Muscle layer of duodenum (tissue), 2 donors: Measurements from ENCODE around the gene ETV6.
A peak's percentile ranks its signal among the peaks of the same experiment; 100 is the strongest.

Experiments used
- H3K27ac ChIP-seq: one replicate; pipeline ENCODE4 v1.7.0; 2013; ENCODE audit warnings: mild to moderate bottlenecking, low read length
- H3K27me3 ChIP-seq: one replicate; pipeline ENCODE4 v1.7.0; 2013; ENCODE audit warnings: low read depth, mild to moderate bottlenecking, control low read depth, low read length
- H3K36me3 ChIP-seq, 2 donors: one replicate each; pipeline ENCODE4 v1.7.0; 2013; ENCODE audit warnings: low read length in 2 of 2, control low read depth in 1 of 2, mild to moderate bottlenecking in 1 of 2; ENCODE audit not compliant: insufficient read depth in 2 of 2, control insufficient read depth in 1 of 2
- H3K4me1 ChIP-seq, 2 donors: one replicate each; pipeline ENCODE4 v1.7.0; 2013; ENCODE audit warnings: low read length in 2 of 2, mild to moderate bottlenecking in 2 of 2, control low read depth in 1 of 2, moderate library complexity in 1 of 2; ENCODE audit not compliant: insufficient read depth in 2 of 2, control insufficient read depth in 1 of 2
- H3K4me3 ChIP-seq, 2 donors: one replicate each; pipeline ENCODE4 v1.7.0; 2013; ENCODE audit warnings: low read length in 2 of 2, low read depth in 1 of 2, mild to moderate bottlenecking in 1 of 2
- H3K9me3 ChIP-seq, 2 donors: one replicate each; pipeline ENCODE4 v1.7.0; 2013; ENCODE audit warnings: low read length in 2 of 2, control low read depth in 1 of 2, mild to moderate bottlenecking in 1 of 2; ENCODE audit not compliant: control insufficient read depth in 1 of 2
- donor health status: healthy.

Gene ETV6

GRCh38 chr12:11744410-11744801 lies 94.9 kb downstream of the ETV6 start:
- Histone ChIP-seq H3K9me3 (no peaks in the 10 kb centered on the region), H3K27ac (peak overlapping the region; percentile 10), H3K4me3 (no peak overlapping the region), H3K27me3 (no peaks in the 10 kb centered on the region), H3K36me3 (no peaks in the 10 kb centered on the region), H3K4me1 (peaks cover 6 to 45% of the 10 kb centered on the region in 2 donors)

DNA sequence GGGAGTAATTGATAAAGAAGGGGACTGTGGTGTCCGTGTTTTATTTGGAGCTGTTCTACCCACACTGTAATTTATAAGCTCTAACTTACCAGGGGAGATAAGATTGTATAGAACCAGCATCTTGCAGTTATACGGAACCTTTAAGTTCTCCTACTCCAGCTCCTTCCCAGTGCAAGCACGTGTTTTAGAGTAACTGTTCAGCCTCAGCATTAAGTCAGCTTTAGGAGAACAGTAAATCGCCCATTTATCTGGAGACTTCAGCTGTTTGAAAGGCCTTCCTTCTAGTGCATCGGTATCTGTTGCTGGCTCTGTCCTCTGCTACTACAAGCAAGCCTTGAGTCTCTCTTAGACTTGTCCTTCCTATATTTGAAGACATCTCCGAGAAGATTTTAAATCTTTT lies 95.6 kb downstream of the ETV6 start:
- H3K27ac ChIP-seq = no peak overlapping the region
- peaks cover 6 to 45% of the 10 kb centered on the region in 2 donors for H3K4me1 ChIP-seq
- no peaks in the 10 kb centered on the region for H3K9me3 ChIP-seq
- no peaks in the 10 kb centered on the region for H3K36me3 ChIP-seq
- no peaks in the 10 kb centered on the region for H3K27me3 ChIP-seq
- H3K4me3 ChIP-seq = no peak overlapping the region

DNA sequence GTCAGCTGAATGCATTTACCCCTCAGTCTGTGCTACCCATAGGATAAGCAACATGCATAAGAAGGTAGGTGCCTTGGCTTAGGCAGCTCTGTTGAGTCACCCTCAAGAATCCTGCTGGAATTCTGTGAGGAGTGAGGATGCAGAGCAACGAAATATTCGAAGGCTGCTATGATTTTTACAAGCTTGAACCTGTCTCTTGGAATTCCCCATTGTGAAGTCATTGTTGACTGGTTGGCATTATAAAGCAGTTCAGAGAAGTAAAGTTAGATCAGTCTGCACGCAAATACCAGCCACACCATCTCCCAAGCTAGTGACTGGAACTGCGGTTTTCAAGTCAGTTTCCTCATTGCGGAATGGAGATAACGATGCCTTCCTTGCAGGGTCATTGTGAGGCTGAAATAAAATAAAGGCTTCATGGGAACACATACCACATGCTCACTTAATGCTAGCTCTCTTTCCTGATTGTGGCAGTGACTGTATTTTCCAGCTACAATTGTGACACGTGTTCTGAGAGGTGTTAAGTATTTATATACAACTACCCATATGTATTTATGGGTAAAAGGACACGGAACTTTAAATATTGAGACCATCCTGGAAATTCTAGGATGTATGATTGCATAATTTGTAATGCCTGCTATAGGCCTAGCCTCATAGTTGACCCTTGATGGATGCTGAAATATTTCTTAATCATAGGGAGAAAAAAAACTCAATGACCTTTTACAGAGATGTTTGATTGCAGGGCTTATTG lies 96.7 kb downstream of the ETV6 start:
- Histone ChIP-seq H3K27me3 (no peaks in the 10 kb centered on the region), H3K36me3 (no peaks in the 10 kb centered on the region), H3K9me3 (no peaks in the 10 kb centered on the region), H3K4me1 (peaks cover 4 to 45% of the 10 kb centered on the region in 2 donors), H3K27ac (peak overlapping the region; percentile 18), H3K4me3 (no peak overlapping the region)

DNA sequence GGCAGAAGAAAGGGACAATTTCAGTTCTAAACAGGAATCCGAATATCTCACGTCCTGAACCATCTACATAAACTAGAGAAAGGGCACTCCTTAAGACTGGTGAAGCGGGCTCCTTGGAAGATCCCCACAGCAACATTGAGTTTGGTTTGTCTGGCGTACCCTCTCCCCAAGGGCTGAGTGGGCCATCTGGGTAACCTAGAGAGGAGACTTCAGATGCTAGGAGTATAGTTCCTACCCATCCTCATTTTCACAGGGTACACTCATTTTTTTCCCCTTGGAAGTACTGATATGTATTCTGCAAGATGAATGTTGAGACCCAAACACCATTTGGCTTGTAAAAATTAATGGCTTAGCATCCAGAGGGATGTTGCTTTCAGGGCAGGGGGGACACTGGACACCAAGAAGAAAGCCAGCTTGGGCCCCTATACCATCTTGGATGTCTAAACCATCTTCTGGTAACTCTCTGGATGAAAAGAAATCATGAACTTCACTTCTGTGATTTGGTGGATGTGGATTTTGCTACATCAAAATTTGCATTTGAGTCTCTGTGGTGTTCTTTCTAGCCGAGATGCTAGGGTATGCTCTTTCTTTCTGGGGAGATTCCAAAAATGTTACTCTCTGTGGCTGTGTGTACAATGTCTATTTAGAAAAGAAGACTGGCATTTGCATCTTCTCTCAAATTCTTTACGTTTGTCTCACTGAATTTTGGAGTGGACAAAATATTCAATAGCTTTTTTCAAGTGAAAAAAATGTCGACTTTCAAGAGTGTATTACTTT lies 97.7 kb downstream of the ETV6 start:
- Histone ChIP-seq H3K9me3 (no peaks in the 10 kb centered on the region), H3K4me3 (no peak overlapping the region), H3K27me3 (no peaks in the 10 kb centered on the region), H3K27ac (no peak overlapping the region), H3K4me1 (peaks cover 0 to 36% of the 10 kb centered on the region in 2 donors), H3K36me3 (no peaks in the 10 kb centered on the region)

DNA sequence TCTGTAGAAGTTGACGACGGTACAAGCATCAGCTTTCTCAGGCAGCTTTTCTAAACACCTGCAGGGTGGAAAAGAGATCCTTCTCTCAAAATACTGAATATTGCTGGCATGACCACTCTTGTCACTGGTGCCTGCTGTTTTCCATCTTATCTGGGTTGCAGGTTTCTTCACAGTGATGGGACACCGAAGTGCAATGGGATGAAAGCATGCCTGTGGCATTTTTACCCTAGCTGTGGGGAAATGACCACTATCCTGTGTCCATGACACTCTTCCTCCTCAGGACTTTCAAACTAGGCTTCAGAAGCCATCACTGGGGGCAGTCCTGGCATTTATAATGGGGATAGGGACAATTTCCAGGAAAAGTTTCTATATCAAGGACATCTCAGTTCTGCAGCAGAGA lies 98.5 kb downstream of the ETV6 start:
- Histone ChIP-seq H3K27me3 (no peaks in the 10 kb centered on the region), H3K4me1 (peaks cover 1 to 38% of the 10 kb centered on the region in 2 donors), H3K9me3 (no peaks in the 10 kb centered on the region), H3K36me3 (no peaks in the 10 kb centered on the region), H3K4me3 (no peak overlapping the region), H3K27ac (no peak overlapping the region)

DNA sequence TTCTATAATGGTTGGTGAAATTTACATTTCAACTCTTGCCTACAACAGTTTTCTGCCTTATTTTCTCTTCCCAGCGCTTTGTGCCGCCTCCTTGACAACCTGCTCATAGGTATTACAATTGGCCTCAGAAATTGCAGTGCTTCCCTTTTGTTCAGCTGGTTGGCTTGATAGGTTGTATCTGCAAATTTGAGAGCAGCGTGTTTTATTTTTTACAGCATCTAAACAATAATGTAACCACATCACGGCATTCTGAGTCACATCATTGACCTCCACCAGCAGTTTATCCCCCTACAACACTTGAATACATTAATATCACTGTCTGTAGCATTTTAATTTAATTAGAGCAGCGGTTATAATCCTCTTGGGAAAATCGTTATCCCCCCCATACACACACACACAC lies 99.4 kb downstream of the ETV6 start:
- peaks cover 0 to 5% of the 10 kb centered on the region in 2 donors for H3K36me3 ChIP-seq
- no peak overlapping the region for H3K4me3 ChIP-seq
- no peaks in the 10 kb centered on the region for H3K9me3 ChIP-seq
- H3K27me3 ChIP-seq = no peaks in the 10 kb centered on the region
- H3K27ac ChIP-seq = peak overlapping the region; percentile 32
- peaks cover 6 to 37% of the 10 kb centered on the region in 2 donors for H3K4me1 ChIP-seq

DNA sequence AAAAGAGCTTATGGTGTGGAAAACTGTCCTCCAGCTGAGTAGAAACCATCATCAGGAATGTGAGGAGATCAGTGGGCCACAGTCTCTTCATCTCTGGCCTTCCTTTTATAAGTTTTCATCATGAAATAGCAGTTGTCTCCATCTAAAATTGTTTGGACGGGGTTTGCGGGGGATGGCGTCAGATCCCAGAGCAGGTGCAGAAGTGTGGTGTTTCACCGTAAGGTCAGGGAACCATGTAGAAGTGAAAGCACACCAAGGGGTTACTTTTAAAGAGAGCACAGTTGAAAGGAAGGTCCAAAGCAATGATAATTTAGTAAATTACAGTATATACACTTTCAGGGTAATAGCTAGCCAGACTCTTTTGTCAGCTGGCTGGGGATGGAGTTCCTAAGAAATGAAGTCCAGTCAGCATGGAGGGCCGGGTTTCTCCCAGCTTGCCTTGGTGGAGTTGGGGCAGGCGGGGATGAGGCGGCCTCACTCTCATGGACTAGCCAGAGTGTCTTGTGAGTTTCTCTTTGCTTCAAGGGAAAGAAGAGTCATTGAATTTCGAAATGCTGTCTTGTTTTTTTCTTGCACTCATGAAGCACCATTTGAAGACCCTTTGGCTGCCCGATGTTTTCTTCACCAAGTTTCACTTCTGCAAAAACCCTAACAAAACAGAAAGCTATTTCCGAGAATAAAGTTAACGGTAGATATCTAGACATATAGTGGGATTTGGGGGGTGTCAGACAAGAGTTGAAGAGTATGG lies 100.6 kb downstream of the ETV6 start:
- no peak overlapping the region for H3K4me3 ChIP-seq
- peaks cover 0 to 5% of the 10 kb centered on the region in 2 donors for H3K36me3 ChIP-seq
- H3K27ac ChIP-seq = peak overlapping the region; percentile 28
- no peaks in the 10 kb centered on the region for H3K9me3 ChIP-seq
- no peaks in the 10 kb centered on the region for H3K27me3 ChIP-seq
- H3K4me1 ChIP-seq = peaks cover 6 to 34% of the 10 kb centered on the region in 2 donors

- peak overlapping the region; percentile 84 for H3K27ac ChIP-seq
Observed at GRCh38 chr12:11752403-11753149, 103.1 kb downstream of the ETV6 start.

GRCh38 chr12:11753150-11753499 lies 103.7 kb downstream of the ETV6 start:
- Histone ChIP-seq H3K4me1 (peaks cover 15 to 29% of the 10 kb centered on the region in 2 donors), H3K27ac (peak overlapping the region; percentile 84), H3K27me3 (no peaks in the 10 kb centered on the region), H3K9me3 (no peaks in the 10 kb centered on the region), H3K4me3 (peak overlapping the region in 1 of 2 donors; percentile 18), H3K36me3 (peaks cover 0 to 5% of the 10 kb centered on the region in 2 donors)

More at GRCh38 chr12:11752403-11753149, 103.1 kb downstream of the ETV6 start:
- peaks cover 11 to 28% of the 10 kb centered on the region in 2 donors for H3K4me1 ChIP-seq
- no peaks in the 10 kb centered on the region for H3K9me3 ChIP-seq
- peak overlapping the region in 1 of 2 donors; percentile 18 for H3K4me3 ChIP-seq
- H3K27me3 ChIP-seq = no peaks in the 10 kb centered on the region
- H3K36me3 ChIP-seq = peaks cover 0 to 5% of the 10 kb centered on the region in 2 donors

DNA sequence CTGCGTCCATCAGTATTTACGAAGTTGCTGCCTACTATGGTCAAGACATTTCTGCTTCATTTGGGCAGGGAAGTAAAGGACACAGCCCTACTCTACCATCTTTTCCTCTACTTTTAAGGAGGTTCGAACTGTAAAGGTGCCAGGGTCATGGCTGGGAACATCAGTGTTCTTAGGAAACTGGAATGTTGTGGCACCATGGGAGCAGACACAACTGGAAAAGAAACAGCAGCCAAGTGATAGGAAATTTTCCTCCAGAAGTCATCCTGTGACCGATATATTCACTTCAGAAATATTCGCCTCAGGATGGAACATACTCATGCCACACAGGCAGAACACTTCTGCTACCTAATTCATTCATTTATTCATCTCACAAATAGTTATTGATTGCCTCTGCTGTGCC lies 104.4 kb downstream of the ETV6 start:
- peaks cover 0 to 5% of the 10 kb centered on the region in 2 donors for H3K36me3 ChIP-seq
- peak overlapping the region; percentile 84 for H3K27ac ChIP-seq
- peaks cover 22 to 34% of the 10 kb centered on the region in 2 donors for H3K4me1 ChIP-seq

More for the DNA sequence above, 104.4 kb downstream of the ETV6 start:
- Histone ChIP-seq H3K9me3 (no peaks in the 10 kb centered on the region), H3K4me3 (no peak overlapping the region), H3K27me3 (no peaks in the 10 kb centered on the region)
